Fibroblast of skin of right biceps (primary cell): ENCODE results near the gene DIS3L.
"Not testable (repeated sequence)": the region's sequence is repeated elsewhere in the genome, so short reads cannot be mapped to it uniquely, and the experiment has no call there.

Experiments used
- DNase-seq: peaks from one replicate; pipeline ENCODE4 v3.0.0-alpha.2; 2013

DIS3L gene

DNA sequence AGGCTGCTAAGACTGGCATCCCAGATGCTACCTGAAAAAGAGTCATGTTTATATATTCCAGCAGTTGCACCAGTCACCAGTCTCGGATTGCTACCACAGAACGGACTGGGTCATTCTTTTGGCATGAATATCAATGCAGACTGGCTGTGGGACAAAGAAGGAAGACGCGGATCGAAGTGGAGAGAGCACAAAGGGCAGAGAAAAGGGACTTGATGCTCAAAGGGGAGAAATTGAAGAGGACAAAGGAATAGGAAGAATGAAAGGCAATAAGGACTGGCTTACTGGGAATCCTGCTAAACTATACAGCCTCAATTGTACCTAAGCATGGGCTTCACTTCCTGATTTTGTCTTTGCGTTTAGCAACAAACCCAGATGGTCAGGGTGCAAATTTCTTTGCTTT, 15.3 kb upstream of the DIS3L start:
- DNase-seq: no peak

DNA sequence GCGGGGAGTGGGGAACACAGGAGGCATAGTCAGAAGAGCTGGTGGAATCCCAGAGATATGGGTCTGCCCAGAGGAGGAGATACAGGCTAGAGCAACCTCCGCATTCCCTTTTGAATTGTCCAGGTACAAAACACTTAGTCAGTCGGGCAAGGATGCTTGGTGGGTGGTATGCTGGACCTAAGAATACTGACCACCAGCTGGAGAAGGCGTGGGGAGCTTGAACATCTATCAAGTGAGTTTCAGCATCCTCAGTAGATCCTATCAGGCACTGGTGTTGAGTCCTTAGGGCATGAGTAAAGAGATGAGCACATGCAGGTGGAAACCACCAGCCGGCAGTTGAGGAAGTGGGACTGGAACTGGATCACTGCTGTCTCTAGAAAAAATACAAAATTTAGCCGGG, 14.7 kb upstream of the DIS3L start:
- DNase-seq: no peak

DNA sequence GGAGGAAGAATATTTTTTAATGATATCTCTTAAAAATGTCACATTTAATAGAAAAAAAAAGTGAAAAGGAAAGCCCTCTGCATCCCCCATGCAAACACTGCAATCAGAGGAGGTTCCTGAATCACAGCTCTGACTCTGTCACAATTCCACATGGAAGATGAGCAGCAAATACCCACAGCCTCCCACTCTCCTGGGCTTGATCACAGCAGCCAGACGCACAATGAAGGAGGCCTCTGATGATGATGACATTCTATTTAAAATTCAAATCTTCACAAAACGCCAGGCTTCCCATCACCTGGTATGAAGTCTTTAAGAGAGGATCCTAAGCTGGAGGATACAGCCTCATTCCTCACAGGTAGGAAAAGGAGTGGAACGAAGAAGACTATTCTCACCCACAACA, 9.1 kb upstream of the DIS3L start:
- no peak for DNase-seq

DNA sequence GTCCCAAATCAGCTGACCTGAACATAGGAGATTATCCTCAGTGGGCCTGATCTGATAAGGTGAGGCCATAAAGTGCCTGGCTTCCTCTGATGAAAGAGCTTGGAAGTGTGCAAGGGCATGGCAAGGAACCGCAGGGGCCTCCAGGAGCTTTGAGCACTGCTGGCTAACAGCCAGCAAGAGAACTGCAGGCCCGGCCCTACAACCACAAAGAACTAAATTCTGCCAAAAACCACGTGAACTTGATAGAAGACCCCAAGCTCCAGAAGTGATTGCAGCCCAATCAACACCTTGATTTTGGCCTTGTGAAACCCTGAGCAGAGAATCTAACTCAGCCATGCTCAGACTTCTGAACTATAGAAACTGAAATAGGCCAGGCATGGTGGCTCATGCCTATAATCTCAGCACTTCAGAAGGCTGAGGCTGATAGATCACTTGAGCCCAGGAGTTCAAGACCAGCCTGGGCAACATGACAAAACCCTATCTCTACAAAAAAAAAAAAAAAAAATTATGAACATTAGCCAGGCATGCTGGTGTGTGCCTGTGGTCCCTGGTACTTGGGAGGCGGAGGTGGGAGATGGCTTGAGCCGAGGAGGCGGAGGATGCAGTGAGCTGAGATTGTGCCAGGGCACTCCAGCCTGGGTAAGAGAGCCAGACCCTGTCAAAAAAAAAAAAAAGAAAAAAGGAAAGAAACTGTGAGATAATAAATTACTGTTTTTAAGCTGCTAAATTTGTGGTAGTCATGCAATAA, 7.7 kb upstream of the DIS3L start:
- DNase-seq: no peak

DNA sequence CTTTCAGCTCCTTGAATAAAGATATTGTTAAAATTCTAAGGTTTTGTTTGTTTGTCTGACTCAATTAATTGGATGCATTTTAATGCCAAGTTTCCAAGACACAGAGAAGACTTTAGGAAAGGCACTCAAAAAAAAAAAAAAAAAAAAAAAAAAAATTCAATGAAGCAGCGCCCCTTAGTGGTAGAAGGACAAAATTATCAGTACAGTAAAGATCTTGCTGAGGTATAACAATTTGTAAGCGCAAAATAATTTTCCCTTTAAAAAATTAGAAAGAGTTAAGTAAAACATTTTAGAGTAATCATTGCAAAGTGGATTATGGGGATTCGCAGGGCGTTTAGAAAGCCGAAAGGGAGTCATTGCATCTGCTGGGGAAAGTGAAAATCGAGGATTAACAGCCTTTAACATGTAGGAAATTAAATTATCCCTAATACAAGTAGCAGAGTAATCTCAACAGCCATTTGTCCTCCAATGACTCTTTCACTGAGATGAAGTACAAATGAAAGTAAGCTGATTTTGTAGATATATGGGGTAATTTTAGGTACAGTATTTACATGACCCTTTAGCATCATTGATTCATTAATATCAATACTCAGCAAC, 5.8 kb upstream of the DIS3L start:
- peak; percentile 37 for DNase-seq

DNA sequence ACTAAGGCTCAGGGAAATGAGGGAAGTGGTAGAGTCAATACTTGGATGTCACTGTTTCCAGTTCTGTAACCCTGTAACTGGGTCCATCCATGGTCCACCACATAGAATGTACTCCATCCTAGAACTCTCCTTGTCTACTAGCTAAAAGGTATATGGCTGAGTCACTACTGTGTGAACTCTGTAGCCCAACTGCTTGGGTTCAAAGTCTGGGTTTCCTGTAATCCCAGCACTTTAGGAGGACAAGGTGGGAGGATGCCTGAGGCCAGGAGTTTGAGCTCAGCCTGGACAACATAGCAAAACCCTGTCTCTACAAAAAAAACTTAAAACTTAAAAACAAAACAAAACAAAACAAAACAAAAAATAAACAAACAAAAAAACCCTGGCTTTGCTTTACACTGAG, 5.3 kb upstream of the DIS3L start:
- no peak for DNase-seq

DNA sequence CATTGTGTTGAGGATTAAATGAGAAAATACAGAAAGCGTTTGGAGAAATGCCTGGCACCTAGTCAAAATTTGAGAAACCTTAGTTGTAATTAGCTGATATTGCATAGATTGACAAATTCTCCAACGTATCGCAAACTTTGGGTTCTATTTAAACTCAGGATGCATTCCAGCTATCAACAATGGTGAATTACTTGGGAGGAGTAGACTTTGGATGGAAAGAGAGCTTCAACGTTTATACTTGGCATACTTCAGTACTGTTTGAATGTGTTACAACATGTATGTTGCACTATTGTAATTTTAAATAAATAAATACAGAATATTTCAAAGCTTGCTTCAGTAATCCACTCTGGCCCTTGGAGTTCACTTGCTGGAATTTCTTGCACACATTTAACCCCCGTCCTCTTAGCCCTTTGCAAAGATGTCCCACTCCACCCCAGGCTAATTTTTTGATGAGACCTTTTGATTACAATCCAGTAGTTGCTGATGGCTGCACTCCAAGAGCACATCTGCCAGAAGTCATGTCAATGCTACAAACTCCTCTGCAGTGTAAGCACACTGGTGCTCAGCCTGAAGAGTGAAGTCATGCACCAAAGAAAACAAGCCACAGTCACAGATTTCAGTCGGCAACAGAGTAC, 4.7 kb upstream of the DIS3L start:
- DNase-seq: no peak

DNA sequence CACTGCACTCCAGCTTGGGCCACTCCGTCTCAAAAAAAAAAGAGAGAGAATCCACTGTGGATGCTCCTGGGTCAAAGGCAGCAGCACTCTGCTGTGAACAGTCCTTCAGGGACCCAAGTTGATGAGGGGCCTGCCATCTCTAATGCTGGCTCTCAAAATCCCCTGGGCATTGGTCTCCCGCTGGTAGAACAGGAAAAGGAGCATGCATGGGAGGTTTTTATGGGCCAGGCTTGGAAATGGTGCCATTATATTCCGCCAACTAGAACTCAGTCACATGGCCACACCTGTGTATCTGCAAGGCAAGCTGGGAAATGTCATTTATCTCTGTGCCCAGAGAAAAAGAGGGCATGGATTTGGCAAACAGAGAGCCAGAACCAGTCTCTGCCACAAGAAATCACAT, 3.4 kb upstream of the DIS3L start:
- no peak for DNase-seq

DNA sequence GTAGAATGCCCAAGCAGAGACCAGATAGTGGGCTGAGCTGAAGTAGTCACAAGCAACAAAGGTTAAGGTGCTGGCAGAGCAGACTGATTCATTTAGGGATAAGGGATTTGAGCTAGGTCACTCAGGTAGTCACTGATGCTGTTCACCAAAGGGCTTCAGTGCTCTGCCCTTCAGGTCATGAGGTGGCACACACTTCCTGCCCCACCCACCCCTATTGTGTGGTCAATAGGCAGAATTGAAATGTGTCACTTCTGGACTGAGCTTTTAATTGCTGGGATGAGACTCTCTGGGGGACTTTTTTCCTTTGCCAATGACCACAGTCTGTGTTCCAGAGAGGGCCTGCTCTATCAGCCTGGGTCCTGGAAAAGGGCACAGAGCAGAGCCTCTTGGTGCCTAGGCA, 2.9 kb upstream of the DIS3L start:
- DNase-seq: no peak

DNA sequence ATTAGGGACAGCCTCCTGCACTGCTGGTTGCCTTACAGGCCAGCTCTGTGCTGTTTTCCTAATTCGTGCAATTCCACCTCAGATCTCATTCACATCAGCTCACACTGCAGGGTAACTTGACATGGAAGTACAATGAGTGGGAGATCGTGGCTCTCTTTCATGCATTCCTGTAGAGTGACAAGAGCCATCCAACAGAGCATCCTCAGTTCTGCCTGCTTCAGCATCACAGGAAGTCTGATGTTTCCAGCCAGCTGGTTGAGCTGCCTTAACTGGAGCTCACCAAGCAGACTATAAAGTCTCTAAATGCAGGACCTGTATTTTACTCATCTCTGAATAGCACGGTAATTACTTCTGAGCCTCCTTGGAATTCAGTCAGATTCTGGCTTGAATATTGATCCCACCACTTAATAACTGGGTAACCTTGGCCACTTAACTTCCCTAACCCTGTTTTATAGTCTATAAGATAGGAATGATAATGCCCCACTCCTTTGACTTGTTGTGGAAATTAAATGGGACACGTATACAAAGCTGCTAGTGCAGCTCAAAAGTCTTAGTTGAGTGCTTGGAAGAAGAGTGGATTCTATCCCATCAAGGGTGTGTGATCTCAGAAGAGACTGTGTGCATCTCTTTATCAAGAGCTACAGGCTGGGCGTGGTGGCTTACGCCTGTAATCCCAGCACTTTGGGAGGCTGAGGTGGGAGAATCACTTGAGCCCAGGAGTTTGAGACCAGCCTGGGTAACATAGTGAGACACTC, 1.4 kb upstream of the DIS3L start:
- peak; percentile 39 for DNase-seq

DNA sequence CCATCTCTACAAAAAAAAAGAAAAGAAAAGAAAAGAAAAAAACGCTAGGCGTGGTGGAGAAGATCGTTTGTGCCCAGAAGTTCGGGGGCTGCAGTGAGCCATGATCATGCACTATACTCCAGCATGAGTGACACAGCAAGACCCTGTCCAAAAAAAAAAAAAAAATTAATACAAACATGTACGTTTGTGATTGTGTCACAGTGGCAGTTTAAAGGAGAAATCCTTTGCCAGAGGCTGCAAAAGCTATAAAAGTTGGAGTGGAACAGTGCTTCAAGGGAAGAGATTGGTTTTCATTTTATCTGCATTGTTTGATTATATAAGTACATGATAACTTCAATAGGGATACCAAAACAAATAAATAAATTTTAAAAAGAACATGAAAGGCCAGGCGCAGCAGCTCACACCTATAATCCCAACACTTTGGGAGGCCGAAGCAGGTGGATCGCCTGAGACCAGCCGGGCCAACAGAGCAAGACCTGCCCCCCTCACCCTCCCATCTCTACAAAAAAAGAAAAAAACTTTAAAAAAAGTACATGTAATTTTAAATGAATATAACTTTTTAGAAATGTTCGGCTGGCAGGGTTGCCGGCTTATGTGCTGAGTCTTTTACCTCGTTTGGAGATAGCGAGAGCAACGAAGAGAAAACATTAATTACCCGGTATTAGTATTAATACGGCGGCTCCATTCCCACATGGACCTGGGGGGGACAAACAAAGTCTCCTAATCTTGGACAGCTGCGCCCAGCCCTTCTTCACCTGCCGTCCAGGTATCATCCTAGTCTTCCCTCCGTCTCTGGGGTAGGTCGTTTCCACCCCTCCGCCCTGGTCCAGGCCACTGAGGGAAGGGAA, 573 bp upstream of the DIS3L start:
- no peak for DNase-seq

DNA sequence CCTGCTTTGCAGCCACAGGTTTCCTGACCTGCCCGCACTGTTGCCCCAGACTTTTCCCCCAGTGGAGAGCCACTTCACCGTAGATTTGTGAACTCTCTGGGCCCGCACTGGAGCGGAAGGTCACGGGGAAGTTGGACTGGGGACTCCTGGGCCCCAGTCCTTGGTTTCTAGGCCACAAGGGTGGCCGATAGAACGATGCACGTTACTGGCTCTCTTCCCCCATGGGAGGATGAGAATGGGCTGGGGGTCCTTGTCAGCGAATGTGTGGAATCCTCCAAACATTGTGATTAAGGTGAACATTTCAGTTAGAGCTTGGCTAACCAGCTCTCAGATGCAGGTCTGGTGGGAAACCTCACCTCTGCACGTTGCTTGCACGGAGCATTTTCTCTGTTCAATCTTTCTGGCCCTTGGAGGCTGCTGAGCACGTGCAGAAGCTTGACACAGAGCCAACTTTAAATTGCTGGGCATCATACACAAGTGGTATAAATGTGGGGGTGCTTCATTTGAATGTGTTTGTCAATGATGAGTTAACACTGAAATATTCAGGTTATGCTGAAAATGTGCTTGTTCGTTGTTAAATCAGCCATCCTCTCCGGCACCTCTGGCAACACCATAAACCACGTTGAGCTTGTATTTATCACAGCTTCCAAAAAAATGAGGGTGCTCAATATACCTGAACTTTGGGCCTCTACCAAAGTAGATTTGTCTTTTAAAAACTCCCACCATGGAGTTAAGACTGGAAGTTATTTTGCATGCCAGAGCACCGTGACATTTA, 976 bp downstream of the DIS3L start:
- peak; percentile 91 for DNase-seq

DNA sequence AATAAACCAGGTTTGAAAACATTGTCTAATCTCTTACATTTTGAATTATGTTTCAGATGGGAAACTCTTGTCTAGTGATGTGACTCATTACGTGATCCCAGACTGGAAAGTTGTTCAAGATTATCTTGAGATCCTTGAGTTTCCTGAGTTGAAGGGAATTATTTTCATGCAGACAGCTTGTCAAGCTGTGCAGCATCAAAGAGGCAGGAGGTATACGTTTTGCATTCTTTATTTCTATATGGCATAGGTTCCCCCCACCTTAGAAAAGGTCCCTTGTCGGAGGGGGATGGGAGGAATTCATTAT, 1.5 kb downstream of the DIS3L start:
- peak; percentile 59 for DNase-seq

DNA sequence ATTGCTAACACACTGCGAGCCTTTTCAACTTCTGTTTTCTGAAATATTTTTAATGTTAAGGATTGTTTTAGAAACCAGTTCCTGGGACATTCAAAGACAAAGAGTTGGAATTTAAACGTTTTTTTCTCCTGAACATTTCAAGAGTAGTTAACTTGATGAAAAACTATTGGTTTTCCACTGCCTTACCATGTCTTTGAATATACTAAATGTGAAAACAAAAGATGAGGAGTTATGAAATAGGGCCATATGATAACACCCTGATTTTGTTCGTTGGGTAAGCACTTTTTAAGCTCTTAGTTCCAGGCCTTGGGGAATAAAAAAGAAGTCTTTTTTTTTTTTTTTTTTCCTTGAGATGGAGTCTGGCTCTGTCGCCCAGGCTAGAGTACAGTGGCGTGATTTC, 2.8 kb downstream of the DIS3L start:
- DNase-seq: no peak

DNA sequence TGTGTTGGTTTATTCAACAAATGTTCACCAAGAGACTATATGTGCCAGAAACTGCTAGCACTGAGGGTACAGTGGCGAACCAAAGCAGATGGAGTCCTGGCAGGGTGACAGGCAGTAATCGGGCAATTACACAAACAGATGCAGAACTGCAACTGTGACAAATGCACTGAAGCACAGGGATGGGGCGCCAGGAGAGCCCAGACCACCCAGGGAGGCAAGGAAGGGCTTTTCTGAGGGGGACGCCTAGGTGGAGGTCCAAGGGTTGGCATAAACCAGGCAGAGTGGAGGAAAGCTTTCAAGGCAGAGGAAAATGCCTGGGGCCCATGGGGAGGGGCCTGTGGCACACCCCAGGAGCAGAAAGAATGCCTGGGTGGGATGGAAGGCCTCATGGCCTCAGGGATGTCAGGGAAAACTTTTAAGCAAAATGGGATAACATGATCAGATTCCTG, 5.5 kb downstream of the DIS3L start:
- peak; percentile 10 for DNase-seq

DNA sequence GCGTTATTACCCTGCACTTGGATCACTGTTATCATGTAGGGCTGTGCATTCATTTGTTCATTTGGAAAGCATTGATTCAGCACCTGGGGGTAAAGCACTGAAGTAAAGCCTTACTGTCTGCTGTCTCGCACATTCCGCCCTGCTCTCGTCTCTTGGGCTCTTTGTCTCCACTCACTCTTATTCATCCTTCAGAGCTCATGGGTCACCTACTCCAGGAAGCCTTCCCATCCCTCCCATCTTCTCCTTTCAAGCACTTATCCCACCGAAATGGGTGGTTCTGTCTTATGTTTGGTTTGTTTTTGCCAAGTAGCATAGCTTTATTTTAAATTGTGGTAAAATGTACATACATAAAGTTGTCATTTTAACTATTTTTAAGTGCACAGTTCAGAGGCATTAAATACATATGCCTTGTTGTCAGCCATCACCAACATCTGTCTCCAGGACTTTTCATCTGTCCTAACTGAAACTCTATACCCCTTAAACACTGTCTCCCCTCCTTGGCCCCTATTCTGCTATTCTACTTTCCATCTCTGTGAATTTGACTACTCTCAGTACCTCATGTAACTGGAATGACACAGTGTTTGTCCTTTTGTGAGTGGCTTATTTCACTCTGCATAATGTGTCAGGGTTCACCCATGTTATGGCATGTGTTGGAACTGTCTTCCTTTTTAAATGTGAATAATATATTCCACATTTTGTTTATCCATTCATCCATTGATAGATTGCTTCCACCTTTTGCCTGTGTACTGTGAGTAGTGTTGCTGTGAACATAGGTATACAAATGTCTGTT, 9.3 kb downstream of the DIS3L start:
- no peak for DNase-seq

DNA sequence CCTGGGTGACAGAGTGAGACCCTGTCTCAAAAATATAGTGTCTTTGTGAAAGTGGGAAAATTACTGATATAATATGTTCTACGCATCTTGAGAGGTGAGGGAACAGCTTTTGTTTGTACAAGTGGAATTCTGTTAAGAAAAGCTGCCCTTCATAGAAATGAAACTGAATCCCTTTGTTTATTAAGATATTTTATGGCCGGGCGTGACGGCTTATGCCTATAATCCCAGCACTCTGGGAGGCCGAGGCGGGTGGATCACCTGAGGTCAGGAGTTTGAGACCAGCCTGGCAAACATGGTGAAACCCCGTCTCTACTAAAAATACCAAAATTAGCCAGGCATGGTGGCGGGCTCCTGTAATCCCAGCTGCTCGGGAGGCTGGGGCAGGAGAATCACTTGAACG, 11.1 kb downstream of the DIS3L start:
- DNase-seq: not testable (repeated sequence)

DNA sequence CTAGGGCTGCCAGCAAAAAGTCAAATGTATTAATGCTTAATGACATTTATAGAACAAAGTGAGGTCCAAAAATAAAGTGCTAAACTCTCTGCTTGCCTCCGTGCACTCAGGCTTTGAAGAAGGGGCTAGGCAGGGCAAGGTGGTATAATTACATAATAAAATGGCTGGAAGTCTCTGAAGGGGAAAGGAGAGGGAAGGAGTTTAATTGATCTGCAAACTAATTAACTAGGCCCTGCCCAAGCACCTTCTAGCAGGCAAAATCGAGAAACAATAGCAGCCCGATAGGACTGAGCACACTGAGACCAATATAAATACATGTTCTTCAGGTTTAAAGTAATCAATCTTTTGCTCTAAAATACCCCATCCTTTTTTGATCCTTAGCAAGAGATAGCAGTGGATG, 13.0 kb downstream of the DIS3L start:
- DNase-seq: no peak

DNA sequence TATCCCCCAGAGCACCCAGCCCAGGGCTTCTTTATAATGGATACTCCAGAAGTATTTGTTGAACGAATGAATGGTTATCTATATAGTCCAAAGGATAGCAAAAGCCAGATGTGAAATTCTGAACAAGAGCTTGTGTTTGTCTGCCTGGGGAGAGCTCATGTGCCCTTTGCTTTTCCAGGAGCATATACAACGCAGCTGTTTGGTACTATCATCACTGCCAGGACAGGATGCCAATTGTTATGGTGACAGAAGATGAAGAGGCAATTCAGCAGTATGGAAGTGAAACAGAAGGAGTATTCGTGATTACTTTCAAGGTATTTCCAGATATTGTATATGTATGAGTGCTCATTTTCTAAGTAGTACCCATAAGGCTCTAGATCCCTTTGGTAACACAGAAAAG, 15.2 kb downstream of the DIS3L start:
- DNase-seq: no peak

DNA sequence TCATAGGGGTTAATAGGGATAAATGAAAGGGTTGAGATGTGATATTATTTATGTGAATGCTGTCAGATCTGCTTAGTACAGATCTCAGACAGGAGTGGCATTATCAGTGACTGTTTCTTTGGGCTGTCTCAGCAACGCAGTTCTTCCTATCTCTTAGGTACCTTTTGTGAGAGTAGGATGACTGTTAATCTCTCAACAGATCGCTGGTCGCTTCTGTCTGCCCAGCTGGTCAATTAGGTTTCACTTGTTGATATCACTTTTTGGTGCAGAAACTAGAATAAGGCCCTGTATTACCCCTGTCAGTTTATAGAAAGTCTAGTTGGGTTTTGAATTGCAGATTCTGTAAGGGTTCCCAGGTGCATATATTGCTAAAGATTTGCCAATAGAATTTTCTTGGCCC, 16.5 kb downstream of the DIS3L start:
- no peak for DNase-seq

DNA sequence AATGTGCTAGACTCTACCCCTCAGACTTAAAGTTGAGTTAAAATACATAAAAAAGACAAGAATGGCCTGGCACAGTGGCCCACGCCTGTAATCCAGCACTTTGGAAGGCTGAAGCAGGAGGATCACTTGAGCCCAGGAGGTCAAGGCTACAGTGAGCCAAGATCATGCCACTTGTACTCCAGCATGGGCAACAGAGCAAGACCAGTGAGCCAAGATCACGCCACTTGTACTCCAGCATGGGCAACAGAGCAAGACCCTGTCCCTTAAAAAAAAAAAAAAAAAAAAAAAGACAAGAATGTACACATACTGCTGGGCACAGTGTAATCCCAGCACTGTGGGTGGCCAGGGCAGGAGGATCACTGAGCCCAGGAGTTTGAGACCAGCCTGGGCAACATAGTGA, 17.4 kb downstream of the DIS3L start:
- no peak for DNase-seq
